K562 (cell line): Measurements from ENCODE around the gene PCK1. TPM values are rescaled to one million over a fixed set of nuclear protein-coding genes. Genes with fewer than 3 reads are reported as not detected.
A peak's percentile ranks its signal among the peaks of the same experiment; 100 is the strongest.

ENCODE experiments used
- CHD2 ChIP-seq: IDR thresholded peaks from 2 replicates; pipeline ENCODE4 v1.6.1; 2011; ENCODE audit warnings: low read depth, low read length
- GATAD2A ChIP-seq: fragments of 450-650 bp; IDR thresholded peaks from 2 replicates; pipeline ENCODE4 v1.6.1; 2017
- HES1 ChIP-seq: fragments of 450-650 bp; IDR thresholded peaks from 2 replicates; pipeline ENCODE4 v1.6.1; 2016; ENCODE audit warnings: low read depth, mild to moderate bottlenecking, moderate library complexity
- L3MBTL2 ChIP-seq: fragments of 450-650 bp; IDR thresholded peaks from 2 replicates; pipeline ENCODE4 v1.6.1; 2016; ENCODE audit warnings: mild to moderate bottlenecking, moderate library complexity
- MYC ChIP-seq, 2 experiments: fragments of 250-450 bp in 1 of 2; sonication (Bioruptor Pico) in 1 of 2; IDR thresholded peaks; 2 replicates each; pipeline versions ENCODE4 v1.5.1 to v1.6.1; 2012 to 2021; ENCODE audit warnings: low read depth in 2 of 2, borderline replicate concordance in 1 of 2, improper control_type of control experiment in 1 of 2, low read length in 1 of 2, mild to moderate bottlenecking in 1 of 2, moderate library complexity in 1 of 2
- NR2F6 ChIP-seq: fragments of 450-650 bp; formaldehyde crosslinking; IDR thresholded peaks from 2 replicates; pipeline ENCODE4 v1.4.0; 2020; ENCODE audit warnings: mild to moderate bottlenecking
- RBM25 ChIP-seq: fragments of 200-400 bp; formaldehyde crosslinking; IDR thresholded peaks from 2 replicates; pipeline ENCODE4 v1.6.1; 2018; ENCODE audit warnings: low read length, low read depth, moderate library complexity; ENCODE audit not compliant: severe bottlenecking
- ZNF165 ChIP-seq: fragments of 250-450 bp; sonication (Bioruptor Pico); IDR thresholded peaks from 2 replicates; pipeline ENCODE4 v1.4.0; 2020; ENCODE audit warnings: borderline replicate concordance
- ZNF274 ChIP-seq: IDR thresholded peaks from 2 replicates; pipeline ENCODE4 v1.6.1; 2011; ENCODE audit warnings: low read depth, mild to moderate bottlenecking, low read length, moderate library complexity, borderline replicate concordance
- polyA plus RNA-seq, 8 experiments: library from polyadenylated mRNA; depleted of rRNA in 4 of 8; stranded (reverse) in 5 of 8; unstranded in 3 of 8; fragments of >200 nt; fragmentation: Nextera tagmentation in 2 of 8; fragmentation: Illumina TruSeq in 1 of 8; extraction: Ambion mirVana in 2 of 8; extraction: Trizol in 1 of 8; gene quantifications; 2 replicates each; pipeline versions ENCODE4 v1.2.1 to v1.2.3, GENCODE V29; 2011 to 2014; ENCODE audit warnings: inconsistent platforms in 1 of 8, missing spikeins in 1 of 8
- total RNA-seq, 7 experiments: library from RNA; depleted of rRNA in 6 of 7; stranded (reverse); fragments of >200 nt in 6 of 7; fragmentation: Illumina TruSeq in 2 of 7; extraction: Trizol in 2 of 7; gene quantifications; 2 replicates each; pipeline versions ENCODE4 v1.2.1 to v1.2.3, GENCODE V29; 2011 to 2021; ENCODE audit warnings: low replicate concordance in 1 of 7
- TF ChIP-seq, protein P1 (sequence below): sonication (generic); formaldehyde crosslinking; IDR thresholded peaks from 2 replicates; pipeline ENCODE4 v1.8.0; 2022; ENCODE audit warnings: mild to moderate bottlenecking, missing genetic modification reagents
- TF ChIP-seq, protein P2 (sequence below): sonication (generic); formaldehyde crosslinking; IDR thresholded peaks from 2 replicates; pipeline ENCODE4 v1.8.0; 2023; ENCODE audit warnings: mild to moderate bottlenecking, missing genetic modification reagents
- TF ChIP-seq, protein P3 (sequence below): sonication (generic); formaldehyde crosslinking; IDR thresholded peaks from 2 replicates; pipeline ENCODE4 v1.8.0; 2022; ENCODE audit warnings: mild to moderate bottlenecking, low read depth, missing genetic modification reagents
- TF ChIP-seq, protein P4 (sequence below): sonication (generic); formaldehyde crosslinking; IDR thresholded peaks from 2 replicates; pipeline ENCODE4 v1.8.0; 2023; ENCODE audit warnings: missing genetic modification reagents, mild to moderate bottlenecking, borderline replicate concordance

The PCK1 gene
- total and polyA plus RNA-seq, 9 of the 15 experiments (the other 6 are each of a cell fraction or from before 2014, with no cell fraction given) = 0.05 to 0.73 (median 0.15) TPM

- TF ChIP-seq, protein P1, sequence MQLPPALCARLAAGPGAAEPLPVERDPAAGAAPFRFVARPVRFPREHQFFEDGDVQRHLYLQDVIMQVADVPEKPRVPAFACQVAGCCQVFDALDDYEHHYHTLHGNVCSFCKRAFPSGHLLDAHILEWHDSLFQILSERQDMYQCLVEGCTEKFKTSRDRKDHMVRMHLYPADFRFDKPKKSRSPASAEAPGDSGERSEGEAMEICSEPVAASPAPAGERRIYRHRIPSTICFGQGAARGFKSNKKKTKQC (CRISPR knock-in tag) = peak; percentile 38; the same call in 1 of the 2 replicates
- TF ChIP-seq, protein P2, sequence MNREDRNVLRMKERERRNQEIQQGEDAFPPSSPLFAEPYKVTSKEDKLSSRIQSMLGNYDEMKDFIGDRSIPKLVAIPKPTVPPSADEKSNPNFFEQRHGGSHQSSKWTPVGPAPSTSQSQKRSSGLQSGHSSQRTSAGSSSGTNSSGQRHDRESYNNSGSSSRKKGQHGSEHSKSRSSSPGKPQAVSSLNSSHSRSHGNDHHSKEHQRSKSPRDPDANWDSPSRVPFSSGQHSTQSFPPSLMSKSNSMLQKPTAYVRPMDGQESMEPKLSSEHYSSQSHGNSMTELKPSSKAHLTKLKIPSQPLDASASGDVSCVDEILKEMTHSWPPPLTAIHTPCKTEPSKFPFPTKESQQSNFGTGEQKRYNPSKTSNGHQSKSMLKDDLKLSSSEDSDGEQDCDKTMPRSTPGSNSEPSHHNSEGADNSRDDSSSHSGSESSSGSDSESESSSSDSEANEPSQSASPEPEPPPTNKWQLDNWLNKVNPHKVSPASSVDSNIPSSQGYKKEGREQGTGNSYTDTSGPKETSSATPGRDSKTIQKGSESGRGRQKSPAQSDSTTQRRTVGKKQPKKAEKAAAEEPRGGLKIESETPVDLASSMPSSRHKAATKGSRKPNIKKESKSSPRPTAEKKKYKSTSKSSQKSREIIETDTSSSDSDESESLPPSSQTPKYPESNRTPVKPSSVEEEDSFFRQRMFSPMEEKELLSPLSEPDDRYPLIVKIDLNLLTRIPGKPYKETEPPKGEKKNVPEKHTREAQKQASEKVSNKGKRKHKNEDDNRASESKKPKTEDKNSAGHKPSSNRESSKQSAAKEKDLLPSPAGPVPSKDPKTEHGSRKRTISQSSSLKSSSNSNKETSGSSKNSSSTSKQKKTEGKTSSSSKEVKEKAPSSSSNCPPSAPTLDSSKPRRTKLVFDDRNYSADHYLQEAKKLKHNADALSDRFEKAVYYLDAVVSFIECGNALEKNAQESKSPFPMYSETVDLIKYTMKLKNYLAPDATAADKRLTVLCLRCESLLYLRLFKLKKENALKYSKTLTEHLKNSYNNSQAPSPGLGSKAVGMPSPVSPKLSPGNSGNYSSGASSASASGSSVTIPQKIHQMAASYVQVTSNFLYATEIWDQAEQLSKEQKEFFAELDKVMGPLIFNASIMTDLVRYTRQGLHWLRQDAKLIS (CRISPR knock-in tag) = peak; percentile 72; the same call in 1 of the 2 replicates
- TF ChIP-seq RBM25 (no peak), CHD2 (peak; percentile 52), NR2F6 (CRISPR knock-in tag) (no peak), GATAD2A (no peak), ZNF165 (CRISPR knock-in tag) (no peak), HES1 (no peak), ZNF274 (no peak), L3MBTL2 (peak; percentile 97), MYC (IDR thresholded peaks at IDR 0.05; ENCODE audit: low read depth, low read length) (peak; percentile 96), MYC (CRISPR knock-in tag; IDR thresholded peaks at IDR 0.05; ENCODE audit: borderline replicate concordance, low read depth) (peak; percentile 78; the same call in 1 of the 2 replicates)
- TF ChIP-seq, protein P3, sequence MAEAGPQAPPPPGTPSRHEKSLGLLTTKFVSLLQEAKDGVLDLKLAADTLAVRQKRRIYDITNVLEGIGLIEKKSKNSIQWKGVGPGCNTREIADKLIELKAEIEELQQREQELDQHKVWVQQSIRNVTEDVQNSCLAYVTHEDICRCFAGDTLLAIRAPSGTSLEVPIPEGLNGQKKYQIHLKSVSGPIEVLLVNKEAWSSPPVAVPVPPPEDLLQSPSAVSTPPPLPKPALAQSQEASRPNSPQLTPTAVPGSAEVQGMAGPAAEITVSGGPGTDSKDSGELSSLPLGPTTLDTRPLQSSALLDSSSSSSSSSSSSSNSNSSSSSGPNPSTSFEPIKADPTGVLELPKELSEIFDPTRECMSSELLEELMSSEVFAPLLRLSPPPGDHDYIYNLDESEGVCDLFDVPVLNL (CRISPR knock-in tag) = peak; percentile 74; the same call in 1 of the 2 replicates
- TF ChIP-seq, protein P4, sequence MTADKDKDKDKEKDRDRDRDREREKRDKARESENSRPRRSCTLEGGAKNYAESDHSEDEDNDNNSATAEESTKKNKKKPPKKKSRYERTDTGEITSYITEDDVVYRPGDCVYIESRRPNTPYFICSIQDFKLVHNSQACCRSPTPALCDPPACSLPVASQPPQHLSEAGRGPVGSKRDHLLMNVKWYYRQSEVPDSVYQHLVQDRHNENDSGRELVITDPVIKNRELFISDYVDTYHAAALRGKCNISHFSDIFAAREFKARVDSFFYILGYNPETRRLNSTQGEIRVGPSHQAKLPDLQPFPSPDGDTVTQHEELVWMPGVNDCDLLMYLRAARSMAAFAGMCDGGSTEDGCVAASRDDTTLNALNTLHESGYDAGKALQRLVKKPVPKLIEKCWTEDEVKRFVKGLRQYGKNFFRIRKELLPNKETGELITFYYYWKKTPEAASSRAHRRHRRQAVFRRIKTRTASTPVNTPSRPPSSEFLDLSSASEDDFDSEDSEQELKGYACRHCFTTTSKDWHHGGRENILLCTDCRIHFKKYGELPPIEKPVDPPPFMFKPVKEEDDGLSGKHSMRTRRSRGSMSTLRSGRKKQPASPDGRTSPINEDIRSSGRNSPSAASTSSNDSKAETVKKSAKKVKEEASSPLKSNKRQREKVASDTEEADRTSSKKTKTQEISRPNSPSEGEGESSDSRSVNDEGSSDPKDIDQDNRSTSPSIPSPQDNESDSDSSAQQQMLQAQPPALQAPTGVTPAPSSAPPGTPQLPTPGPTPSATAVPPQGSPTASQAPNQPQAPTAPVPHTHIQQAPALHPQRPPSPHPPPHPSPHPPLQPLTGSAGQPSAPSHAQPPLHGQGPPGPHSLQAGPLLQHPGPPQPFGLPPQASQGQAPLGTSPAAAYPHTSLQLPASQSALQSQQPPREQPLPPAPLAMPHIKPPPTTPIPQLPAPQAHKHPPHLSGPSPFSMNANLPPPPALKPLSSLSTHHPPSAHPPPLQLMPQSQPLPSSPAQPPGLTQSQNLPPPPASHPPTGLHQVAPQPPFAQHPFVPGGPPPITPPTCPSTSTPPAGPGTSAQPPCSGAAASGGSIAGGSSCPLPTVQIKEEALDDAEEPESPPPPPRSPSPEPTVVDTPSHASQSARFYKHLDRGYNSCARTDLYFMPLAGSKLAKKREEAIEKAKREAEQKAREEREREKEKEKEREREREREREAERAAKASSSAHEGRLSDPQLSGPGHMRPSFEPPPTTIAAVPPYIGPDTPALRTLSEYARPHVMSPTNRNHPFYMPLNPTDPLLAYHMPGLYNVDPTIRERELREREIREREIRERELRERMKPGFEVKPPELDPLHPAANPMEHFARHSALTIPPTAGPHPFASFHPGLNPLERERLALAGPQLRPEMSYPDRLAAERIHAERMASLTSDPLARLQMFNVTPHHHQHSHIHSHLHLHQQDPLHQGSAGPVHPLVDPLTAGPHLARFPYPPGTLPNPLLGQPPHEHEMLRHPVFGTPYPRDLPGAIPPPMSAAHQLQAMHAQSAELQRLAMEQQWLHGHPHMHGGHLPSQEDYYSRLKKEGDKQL = no peak
Measured at GRCh38 chr20:57524511-57525176, 36.3 kb upstream of the PCK1 start, which contains the start of gene CTCFL (continued).
